Heart left ventricle (tissue), 16 donors: Measurements from ENCODE around the gene NFIC. TPM values are rescaled to one million over a fixed set of nuclear protein-coding genes. Genes with fewer than 3 reads are reported as not detected.
A peak's percentile ranks its signal among the peaks of the same experiment; 100 is the strongest.

ENCODE experiments used
- ATAC-seq, 4 donors: fragments of 200-7000 bp; cut with Tn5 transposase; one replicate each; pipeline ENCODE4 v1.9.1; 2020 to 2022; ENCODE audit warnings: moderate library complexity in 4 of 4, mild to moderate bottlenecking in 3 of 4, moderate number of reproducible peaks in 1 of 4
- DNase-seq, 5 donors: peaks; one replicate each; pipeline ENCODE4 v3.0.0-alpha.2; 2020
- H3K27ac ChIP-seq, 12 donors: fragments of 200-600 bp; sonication (generic) in 4 of 12; one replicate each; pipeline versions ENCODE4 v1.5.0 to v1.8.0; 2016 to 2022; ENCODE audit warnings: mild to moderate bottlenecking in 2 of 12
- H3K27me3 ChIP-seq, 9 donors: fragments of 200-600 bp; sonication (generic) in 2 of 9; one replicate each; pipeline versions ENCODE4 v1.5.1 to v1.8.0; 2016 to 2022; ENCODE audit warnings: mild to moderate bottlenecking in 3 of 9
- H3K36me3 ChIP-seq, 9 donors: fragments of 200-600 bp; sonication (generic) in 2 of 9; one replicate each; pipeline versions ENCODE4 v1.5.0 to v1.8.0; 2018 to 2022; ENCODE audit warnings: mild to moderate bottlenecking in 2 of 9
- H3K4me1 ChIP-seq, 12 donors: fragments of 200-600 bp; sonication (generic) in 4 of 12; one replicate each; pipeline versions ENCODE4 v1.5.0 to v1.8.0; 2016 to 2022; ENCODE audit warnings: mild to moderate bottlenecking in 3 of 12
- H3K4me3 ChIP-seq, 12 donors: fragments of 200-600 bp; sonication (generic) in 4 of 12; one replicate each; pipeline versions ENCODE4 v1.5.0 to v1.8.0; 2017 to 2022; ENCODE audit warnings: mild to moderate bottlenecking in 9 of 12, moderate library complexity in 4 of 12
- H3K9me3 ChIP-seq, 12 donors: fragments of 200-600 bp; sonication (generic) in 4 of 12; one replicate each; pipeline versions ENCODE4 v1.5.0 to v1.8.0; 2016 to 2022; ENCODE audit warnings: mild to moderate bottlenecking in 1 of 12
- POLR2A ChIP-seq, 2 donors: fragments of 450-650 bp; IDR thresholded peaks; one replicate each; pipeline ENCODE4 v1.6.1; 2017; ENCODE audit warnings: antibody characterized with exemption in 2 of 2, mild to moderate bottlenecking in 2 of 2, moderate library complexity in 2 of 2
- WGBS, 4 donors: extraction: QIAGEN DNeasy Blood & Tissue Kit in 2 of 4; methylation state at CpG; one replicate each; pipeline versions ENCODE4 v1.1.5 to v1.1.7; 2013 to 2018; 5-methylcytosine and 5-hydroxymethylcytosine counted together
- intact Hi-C, 10 donors: fragments of 100-400 bp; cut with DNase I; formaldehyde crosslinking; loops; one replicate each; pipeline versions ENCODE4 v1.11.1 to v1.14.2; 2022
- polyA plus RNA-seq, 2 donors: library from polyadenylated mRNA; stranded (reverse); fragments of 200-250 nt; gene quantifications; one replicate each; pipeline ENCODE4 v1.2.3, GENCODE V29; 2013
- total RNA-seq, 9 donors: library from RNA; depleted of rRNA in 2 of 9; stranded (reverse); fragments of >200 nt in 2 of 9; fragmentation: NEBNext Ultra II Directional in 3 of 9; extraction: Animal tissue kit (Norgen Biotek cat#: 25700) in 3 of 9; gene quantifications; one replicate each; pipeline versions ENCODE4 v1.1.0 to v1.2.4, GENCODE V29; 2016 to 2023
- TF ChIP-seq, protein P1 (sequence below), 12 donors: fragments of 200-600 bp; sonication (generic) in 4 of 12; IDR thresholded peaks; one replicate each; pipeline versions ENCODE4 v1.5.0 to v1.8.0; 2018 to 2022; ENCODE audit warnings: antibody characterized with exemption in 12 of 12, mild to moderate bottlenecking in 5 of 12
- donor health status: ischemic (EF 13 %, LVEDD 7.1; RV severe dilation, severe dysfunction).
- donor health status: healthy with polysubstance abuse.
- donor health status: DM: no; HTN: yes; CAD: no.
- donor health status: DM: no; HTN: no; CAD: no.
- donor health status: ischemic (EF 25% LVEDD 6.9; RV normal size, moderate dysfunction).
- donor health status: ischemic (EF 25% LVEDD 5.7; RV mildly dilated, moderate dysfunction).
- donor health status: healthy.
- donor health status: DM: yes; HTN: yes; CAD: no.
- donor health status: ischemic (EF 35%, LVEDD 5.7; RV mildly dilated, moderate dysfunction).
- donor health status: nonischemic (EF 11% LVEDD 7.7; RV severe dilation, severe dysfunction).
- donor health status: DM: yes; HTN: yes; CAD: no.
- donor health status: PGD.
- donor health status: ischemic (EF 29% LVEDD 5.4; RV normal size, mild dysfunction).
- donor health status: nonischemic (EF 23%, LVEDD 6.1; RV moderate dilation, normal function).

NFIC gene
- total and polyA plus RNA-seq, 11 donors = 107 to 267 (median 159) TPM

DNA sequence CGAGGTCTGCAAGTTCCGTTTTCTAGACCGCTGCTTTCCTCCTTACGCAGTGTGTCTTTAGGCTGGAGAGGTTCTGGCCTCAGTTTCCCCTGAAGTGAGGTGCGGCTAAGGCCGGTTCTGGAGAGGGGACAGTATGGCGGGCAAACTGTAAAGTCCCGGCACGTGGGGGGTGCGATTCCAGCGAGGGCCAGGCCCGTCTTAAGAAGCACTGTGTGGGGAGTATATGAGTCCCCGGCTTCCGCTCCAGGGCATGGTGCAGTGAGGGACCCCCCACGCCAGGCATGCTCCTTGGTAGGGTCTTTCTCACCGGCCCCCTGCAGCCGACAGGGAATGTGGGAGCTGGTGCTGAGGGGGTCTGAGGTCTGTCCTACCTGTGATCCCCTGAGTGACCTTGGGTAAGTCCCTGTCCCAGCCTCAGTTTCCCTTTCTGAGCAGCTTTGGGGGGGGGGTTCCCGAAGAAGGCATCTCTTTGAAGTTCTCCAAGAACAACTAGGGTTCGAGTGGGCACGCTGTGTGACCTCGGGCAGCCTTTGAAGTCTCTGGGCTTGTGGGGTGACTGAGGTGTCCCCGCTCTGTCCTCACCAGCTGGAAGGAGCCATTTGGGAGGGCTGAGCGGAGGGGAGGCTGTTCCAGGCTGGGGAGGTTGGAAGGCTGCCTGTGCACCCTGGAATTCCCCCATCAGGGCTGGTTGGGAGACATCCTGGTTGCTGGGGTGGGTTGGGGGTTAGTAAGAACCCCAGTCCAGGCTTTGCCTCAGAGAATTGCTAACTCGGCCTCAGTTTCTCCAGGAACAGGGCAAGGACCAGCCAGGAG, 1.5 kb downstream of the NFIC start:
- peaks cover 0 to 4% (median 0%) of the 10 kb centered on the region in 9 donors for H3K36me3 ChIP-seq
- no peak for DNase-seq

DNA sequence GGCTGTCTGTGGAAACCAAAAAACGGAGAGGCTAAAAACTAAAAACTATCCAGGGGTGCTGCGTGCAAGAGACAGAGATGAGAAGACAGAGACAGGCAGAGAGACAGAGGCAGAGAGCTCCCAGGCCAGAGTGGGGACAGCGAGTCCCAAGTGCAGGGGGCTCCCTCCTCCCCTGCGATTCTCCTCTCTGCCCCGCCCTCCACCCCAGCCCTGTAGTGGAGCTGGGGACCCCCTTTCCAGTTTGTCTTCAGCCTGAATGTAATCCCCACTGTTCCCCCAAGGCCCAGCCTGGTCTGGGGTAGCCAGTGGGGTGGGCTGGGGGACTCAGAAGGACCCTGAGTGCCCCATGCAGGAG, 2.0 kb downstream of the NFIC start:
- no peak for TF ChIP-seq POLR2A (IDR thresholded peaks at IDR 0.05)
- TF ChIP-seq, protein P1, sequence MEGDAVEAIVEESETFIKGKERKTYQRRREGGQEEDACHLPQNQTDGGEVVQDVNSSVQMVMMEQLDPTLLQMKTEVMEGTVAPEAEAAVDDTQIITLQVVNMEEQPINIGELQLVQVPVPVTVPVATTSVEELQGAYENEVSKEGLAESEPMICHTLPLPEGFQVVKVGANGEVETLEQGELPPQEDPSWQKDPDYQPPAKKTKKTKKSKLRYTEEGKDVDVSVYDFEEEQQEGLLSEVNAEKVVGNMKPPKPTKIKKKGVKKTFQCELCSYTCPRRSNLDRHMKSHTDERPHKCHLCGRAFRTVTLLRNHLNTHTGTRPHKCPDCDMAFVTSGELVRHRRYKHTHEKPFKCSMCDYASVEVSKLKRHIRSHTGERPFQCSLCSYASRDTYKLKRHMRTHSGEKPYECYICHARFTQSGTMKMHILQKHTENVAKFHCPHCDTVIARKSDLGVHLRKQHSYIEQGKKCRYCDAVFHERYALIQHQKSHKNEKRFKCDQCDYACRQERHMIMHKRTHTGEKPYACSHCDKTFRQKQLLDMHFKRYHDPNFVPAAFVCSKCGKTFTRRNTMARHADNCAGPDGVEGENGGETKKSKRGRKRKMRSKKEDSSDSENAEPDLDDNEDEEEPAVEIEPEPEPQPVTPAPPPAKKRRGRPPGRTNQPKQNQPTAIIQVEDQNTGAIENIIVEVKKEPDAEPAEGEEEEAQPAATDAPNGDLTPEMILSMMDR (IDR thresholded peaks at IDR 0.05) = no peak
- H3K9me3 ChIP-seq = no peaks in the 10 kb centered on the region
- H3K4me1 ChIP-seq = peaks cover 6 to 76% (median 40%) of the 10 kb centered on the region in 12 donors
- H3K27me3 ChIP-seq = no peaks in the 10 kb centered on the region
- DNase-seq = no peak
- intact Hi-C loops = loop anchor here in 3 of 10 donors (5.0 kb wide), 2 partner anchors 34 to 39 kb away; no protein-coding TSS in a partner anchor
- ATAC-seq = no peak
- peak overlapping the region; percentile 75 to 97 (median 82) for H3K4me3 ChIP-seq
- H3K27ac ChIP-seq = peak overlapping the region; percentile 94 to 100 (median 97)
- WGBS, 4 donors = 38 to 53% (median 41%) methylated on average over 5 of the region's 5 CpGs
- peaks cover 0 to 4% (median 0%) of the 10 kb centered on the region in 9 donors for H3K36me3 ChIP-seq

More for the DNA sequence above, 1.5 kb downstream of the NFIC start:
- ATAC-seq = no peak
- WGBS, 4 donors = 19 to 44% (median 41%) methylated on average over 18 to 24 of the region's 24 CpGs
- intact Hi-C loops = loop anchor here in 5 of 10 donors (2.0 to 5.0 kb wide), 4 partner anchors 31 to 39 kb away; no protein-coding TSS in a partner anchor
- Histone ChIP-seq H3K27me3 (no peaks in the 10 kb centered on the region), H3K4me1 (peaks cover 6 to 76% (median 40%) of the 10 kb centered on the region in 12 donors), H3K27ac (peak overlapping the region; percentile 94 to 100 (median 97)), H3K9me3 (no peaks in the 10 kb centered on the region), H3K4me3 (peak overlapping the region; percentile 75 to 97 (median 82))
- TF ChIP-seq, protein P1 (IDR thresholded peaks at IDR 0.05) = no peak
- TF ChIP-seq POLR2A (IDR thresholded peaks at IDR 0.05) = no peak

GRCh38 chr19:3368848-3369336, 2.5 kb downstream of the NFIC start:
- Histone ChIP-seq H3K4me3 (peak overlapping the region; percentile 75 to 97 (median 82)), H3K4me1 (peaks cover 6 to 76% (median 39%) of the 10 kb centered on the region in 12 donors), H3K27ac (peak overlapping the region; percentile 94 to 100 (median 97)), H3K27me3 (no peaks in the 10 kb centered on the region), H3K36me3 (peaks cover 0 to 4% (median 0%) of the 10 kb centered on the region in 9 donors), H3K9me3 (no peaks in the 10 kb centered on the region)
- ATAC-seq (no peak), DNase-seq (no peak)
- 37 to 48% (median 39%) methylated on average over 4 of the region's 4 CpGs for WGBS, 4 donors
- no peak for TF ChIP-seq POLR2A (IDR thresholded peaks at IDR 0.05)
- TF ChIP-seq, protein P1 (IDR thresholded peaks at IDR 0.05) = no peak
- intact Hi-C loops = loop anchor here in 3 of 10 donors (5.0 kb wide), 2 partner anchors 33 to 38 kb away; no protein-coding TSS in a partner anchor
